ENCODE measurements around the gene ANKRD10.

Gene ANKRD10

GRCh38 chr13:110885966-110886869, 28.7 kb downstream of the ANKRD10 start:
- DNase-seq, result no peak

GRCh38 chr13:110885516-110885915, 29.4 kb downstream of the ANKRD10 start:
- no peak for DNase-seq

DNA sequence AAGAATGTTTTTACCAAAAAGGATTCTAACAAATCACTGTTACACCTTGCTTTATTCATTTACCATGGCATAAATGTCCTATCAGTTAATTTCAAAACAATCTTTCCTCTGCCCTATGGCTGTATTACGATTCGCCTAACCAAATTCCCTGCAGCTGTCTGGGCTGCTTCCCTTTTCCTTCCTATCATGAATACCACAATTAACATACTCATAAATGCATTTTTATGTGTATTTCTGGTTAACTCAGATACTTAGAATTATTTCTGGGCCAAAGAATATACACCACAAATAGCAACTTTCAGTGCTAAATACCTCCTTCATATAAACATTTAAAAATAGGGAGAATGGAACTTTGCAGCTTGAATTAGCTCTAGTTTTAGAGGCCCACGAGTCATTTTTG, 30.4 kb downstream of the ANKRD10 start:
- DNase-seq, result no peak

- DNase-seq, result no peak
Observed at GRCh38 chr13:110883542-110883941, 31.3 kb downstream of the ANKRD10 start.

- no peak for DNase-seq
Observed at GRCh38 chr13:110882972-110883371, 31.9 kb downstream of the ANKRD10 start.

DNA sequence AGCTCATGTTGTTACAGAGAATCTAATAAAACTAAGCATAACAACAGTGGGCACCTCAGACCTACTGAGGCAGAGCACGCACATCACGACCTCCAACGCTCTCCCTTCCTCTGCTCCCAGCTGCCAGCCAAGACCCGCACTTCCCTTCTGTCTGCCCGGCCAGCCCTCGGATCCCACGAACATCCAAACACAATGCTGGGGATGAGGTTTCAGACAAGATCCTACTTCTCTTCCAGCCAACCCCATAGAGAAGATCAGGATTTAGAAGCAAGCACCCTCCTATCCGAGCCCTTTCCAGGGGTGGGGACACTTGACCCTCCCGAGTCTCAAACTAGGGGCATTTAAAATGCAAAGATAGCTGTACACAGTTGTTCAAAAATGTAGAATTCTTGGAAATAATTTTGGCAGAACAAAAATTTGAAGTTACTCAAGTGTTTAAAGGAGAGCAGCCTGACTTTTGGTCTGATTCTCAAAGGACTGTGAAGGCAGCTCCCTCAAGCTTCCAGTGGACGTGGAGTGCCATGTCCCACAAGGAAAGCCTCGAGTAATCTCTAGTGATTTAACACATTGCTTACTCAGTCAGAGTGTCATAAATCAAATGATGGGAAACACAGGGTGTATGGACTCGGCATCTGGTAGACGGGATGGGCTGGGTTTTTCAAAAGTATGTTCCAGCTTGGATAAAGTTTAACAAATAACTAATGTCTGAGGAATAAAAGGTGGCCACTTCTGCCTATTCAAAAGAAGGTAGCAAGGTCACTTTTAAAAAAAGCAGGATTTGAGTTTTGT, 32.8 kb downstream of the ANKRD10 start:
- no peak for DNase-seq

DNA sequence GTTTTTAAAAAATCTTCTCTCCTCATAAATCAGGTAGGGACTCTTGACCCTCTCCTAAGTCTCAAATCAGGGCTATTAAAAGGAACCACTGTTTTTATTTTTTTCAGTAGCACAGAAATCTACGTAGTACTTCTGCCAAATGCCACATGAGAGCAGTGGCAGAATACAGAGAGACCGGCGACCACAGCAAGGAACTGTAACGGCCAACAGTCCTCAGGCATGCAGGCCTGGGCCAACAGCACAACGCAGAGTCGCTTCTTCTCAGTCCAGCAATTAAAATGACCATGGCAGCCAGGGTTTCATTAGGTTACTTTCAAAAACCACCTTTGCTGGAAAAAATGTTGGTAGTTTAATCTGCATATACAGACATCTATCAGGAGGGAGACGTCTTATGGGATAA, 34.2 kb downstream of the ANKRD10 start:
- DNase-seq, result no peak

DNA sequence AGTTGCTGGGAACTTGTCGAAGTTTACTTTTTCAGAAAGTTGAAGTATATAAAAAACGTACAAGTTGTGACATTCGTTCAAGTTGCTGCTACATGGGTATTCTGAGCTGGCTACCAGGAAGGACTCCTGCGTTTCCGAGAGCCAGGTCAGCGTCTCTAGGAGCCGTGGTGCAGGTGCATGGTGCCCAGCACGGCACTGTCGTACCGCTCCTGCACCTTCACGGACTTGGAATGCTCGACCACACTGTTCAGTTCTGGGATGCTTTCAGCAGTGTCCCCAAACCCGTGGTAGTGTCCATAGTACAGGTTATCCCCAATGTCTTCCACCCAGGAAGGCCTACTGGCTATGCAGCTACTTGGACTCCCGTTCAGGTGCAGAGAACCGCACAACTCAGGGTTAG, 35.4 kb downstream of the ANKRD10 start:
- DNase-seq, result no peak

- DNase-seq, result no peak
Observed at GRCh38 chr13:110877737-110878258, 37.1 kb downstream of the ANKRD10 start.

DNA sequence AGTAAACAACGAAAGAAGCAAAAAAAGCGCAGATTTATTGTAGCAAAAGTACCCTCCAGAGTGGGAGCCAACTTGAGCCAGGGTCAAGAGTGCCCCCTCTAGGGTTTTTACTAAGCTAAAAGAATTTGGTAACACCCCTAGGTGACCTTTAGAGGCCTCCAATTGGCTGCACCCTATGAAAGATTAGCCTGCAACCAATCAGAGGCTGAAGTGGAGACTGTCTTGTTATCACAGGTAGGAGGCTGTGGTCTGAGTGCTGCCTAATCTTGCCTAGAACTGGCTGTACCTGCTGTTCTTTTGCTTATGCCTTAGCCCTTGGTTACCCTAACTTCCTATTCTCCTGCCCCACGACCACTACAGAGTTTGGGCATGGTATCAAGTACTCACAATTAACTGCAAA, 38.3 kb downstream of the ANKRD10 start:
- DNase-seq, result no peak

- no peak for DNase-seq
Observed at GRCh38 chr13:110875241-110875640, 39.6 kb downstream of the ANKRD10 start.

GRCh38 chr13:110874508-110874960, 40.3 kb downstream of the ANKRD10 start:
- DNase-seq, result peak; percentile 35 to 51

GRCh38 chr13:110873639-110874507, 41.0 kb downstream of the ANKRD10 start:
- no peak for DNase-seq

DNA sequence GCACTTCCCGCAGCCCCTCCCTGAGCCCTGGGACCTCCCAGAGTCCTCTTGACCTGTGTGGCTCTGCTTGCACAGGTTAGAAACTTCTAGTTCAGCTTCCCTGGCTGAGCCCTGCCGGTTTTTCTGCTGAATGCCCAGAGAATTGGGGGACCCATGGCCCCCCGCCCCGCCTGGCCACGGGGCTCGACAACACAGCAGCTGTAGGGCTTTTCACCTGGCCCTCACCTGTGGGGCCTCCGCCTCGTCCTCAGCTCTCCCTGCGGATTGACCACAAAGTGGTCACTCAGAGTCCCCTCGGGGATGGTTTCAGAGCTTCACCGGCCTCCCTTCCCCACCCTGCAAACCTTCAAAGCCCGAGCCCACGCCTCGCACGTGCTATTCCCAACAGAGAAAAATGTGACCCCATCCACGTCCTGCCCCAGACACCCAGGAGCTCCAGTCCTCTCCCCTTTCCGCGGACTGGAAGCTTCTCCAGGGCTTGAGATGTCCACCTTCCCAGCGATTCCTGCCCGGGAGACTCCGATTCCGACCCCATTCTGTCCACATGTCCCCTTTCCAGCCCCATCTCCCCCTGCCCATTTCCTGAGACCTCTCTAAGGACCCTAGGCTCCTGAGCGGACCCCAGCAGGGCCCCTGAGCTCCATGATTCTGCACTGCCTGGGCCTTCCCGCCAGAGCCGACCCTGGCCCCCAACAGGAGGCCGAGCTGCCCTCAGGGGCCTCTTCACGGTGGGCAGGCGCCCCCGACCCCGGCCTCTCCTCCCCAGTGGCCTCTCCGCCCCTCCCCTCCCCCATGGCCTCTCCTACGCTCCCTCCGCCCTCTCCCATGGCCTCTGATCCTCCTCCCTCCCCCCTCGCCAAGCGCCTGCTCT, 41.9 kb downstream of the ANKRD10 start:
- DNase-seq, result no peak

DNA sequence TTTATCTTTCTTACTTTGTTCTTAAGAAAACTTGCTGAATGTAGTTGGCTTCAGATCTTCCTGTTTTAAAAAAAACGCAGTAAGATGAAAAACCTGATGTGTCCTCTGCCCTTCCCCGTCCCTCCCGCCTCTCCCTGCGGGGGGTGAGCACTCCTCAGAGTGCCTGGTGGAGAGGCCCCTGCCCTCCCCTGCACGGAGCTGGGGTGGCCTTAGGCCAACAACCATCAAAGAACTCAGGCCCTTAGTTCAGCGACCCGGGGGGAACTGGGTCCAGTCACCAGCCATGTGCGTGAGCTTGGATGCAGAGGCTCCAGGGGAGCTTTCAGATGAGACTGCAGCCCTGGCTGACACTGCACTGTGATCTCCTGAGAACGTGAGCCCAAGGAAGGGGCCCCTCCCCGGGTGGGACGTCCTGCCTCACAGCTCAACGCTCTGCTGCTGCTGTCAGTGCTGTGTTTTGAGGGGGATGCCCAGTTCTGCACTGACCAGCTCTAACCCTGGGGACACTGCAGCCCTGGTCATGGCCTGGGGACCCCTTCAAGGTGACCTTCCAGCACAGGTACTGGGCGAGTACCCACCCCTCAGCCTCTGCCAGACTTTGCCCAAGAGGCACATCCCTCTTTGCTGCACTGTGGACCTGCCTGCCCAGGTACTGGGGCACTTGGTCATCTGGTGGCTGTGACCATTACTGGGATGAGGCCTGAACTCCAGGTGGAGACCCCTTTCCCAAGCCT, 42.7 kb downstream of the ANKRD10 start:
- DNase-seq, result no peak

DNA sequence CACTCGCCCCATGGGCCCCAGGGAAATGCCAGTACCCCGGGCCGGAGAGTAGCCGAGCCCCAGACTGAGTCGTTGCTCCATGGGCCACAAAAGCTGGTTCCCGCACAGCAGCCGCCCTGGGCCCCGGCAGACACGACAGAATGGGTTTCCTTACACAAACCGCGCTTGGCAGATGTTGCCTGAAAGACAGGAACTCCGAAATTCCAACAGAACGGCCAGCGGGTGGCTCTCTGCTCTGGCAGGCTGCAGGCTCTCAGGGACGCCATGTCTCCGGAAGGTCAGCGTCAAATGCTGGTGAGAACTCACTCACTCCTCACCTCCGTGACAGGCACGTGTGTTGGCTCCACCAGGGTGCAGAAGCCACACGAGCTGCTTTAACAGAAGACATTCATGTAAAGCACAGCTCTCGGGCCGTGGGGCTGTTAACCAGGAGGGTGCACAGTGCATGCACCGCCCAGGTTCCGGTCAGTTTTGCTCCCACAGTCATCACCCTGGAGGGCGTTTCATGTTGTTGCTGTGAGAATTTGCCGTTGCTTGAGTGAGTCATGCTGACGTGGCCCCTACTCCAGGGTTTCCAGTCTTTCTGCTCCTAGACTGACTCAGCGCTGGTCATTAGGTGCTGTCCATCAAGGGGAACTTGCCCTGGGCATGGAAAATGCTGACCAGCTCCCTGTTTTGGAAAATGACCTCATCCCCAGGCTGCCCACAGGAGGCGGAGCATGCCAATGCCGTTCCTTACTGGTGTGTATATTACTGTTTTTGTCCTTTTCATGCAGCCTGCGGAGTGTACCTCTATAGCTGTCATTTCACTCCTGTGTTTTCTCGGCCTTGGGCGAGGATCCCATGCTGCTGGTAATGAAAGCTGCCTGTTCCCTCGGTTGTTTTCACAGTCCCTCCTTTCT, 44.8 kb downstream of the ANKRD10 start:
- peak; percentile 92 to 96 for DNase-seq

DNA sequence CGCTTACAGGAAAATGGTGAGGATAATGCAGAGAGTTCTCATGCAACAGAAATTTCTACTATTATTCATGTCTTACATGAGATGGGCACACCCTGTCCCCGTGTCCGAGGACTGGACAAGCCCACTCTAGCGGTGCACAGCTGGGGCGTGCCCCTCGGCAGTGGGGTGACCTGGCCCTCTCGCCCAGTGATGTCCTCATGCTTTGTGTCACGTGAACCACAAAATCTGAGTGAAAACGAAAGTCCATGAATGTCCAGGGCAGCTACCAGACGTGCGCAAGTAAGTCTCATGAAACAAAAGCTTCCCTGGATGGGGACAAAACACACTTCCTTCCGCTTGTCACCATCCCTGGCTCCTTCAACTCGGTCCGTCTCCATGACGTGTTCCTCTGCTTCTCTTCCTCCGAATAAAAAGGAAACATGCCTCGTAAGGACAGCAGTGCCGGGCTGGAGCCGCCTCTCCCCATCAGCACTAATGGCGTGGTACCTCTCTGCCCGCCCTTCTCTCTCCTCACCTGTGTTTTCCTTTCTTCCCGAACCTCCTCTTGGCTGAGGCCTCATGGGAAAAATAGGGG, 45.6 kb downstream of the ANKRD10 start:
- peak; percentile 4 to 8 for DNase-seq

DNA sequence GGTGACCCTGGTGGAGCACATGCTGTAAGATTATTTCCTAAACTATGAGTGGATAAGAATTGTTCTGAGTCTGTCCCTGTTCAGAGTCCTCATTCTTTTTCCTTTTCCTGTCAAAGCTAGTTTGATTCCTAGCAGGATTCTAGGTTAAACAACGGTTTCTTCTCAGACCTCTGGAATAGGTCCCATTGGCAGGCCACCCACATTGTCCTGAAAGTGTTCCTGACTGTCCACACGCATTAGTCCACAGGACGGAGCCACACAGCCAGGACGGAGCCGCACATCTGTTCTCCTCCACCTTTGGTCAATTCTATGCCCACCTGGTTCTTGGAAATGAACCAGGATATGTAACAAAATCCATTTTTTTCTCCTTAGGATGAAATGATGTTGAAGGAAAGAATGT, 46.1 kb downstream of the ANKRD10 start:
- DNase-seq, result no peak

DNA sequence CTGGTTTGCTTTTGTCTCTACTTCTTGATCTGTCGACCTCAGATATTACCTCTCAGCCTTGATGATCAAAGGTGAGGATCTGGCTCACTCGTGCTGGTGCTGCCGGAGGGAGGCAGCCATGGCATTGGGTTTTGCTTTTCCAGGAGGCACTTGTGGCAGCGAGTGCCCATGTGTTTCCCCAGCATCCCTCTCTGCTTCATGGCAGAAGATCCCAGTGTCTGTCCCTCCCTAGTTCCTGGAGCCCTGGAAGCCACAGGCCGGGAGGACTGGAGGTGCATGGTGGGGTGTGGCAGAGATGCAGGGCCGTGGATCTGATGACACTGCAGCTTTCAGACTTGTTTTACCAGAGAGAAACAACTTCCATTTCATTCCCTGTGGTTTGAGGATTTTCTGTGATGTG, 47.5 kb downstream of the ANKRD10 start:
- DNase-seq, result no peak
